A549 (cell line): Measurements from ENCODE around the gene ATP8A1. TPM values are rescaled to one million over a fixed set of nuclear protein-coding genes. Genes with fewer than 3 reads are reported as not detected.

Experiments
- ATAC-seq, 2 experiments: fragments of 200-7000 bp in 1 of 2; fragments of >200 bp in 1 of 2; cut with Nextera tagmentation in 1 of 2; cut with Tn5 transposase in 1 of 2; 3 replicates each; pipeline versions ENCODE4 v1.8.0 to v1.9.1; 2018 to 2020; ENCODE audit warnings: mild to moderate bottlenecking in 1 of 2, moderate library complexity in 1 of 2
- CTCF ChIA-PET: fragments of 300-600 bp; sonication (Branson Sonifier 250); formaldehyde crosslinking; extraction: SDS; loops from one replicate; lab custom pipeline; 2021; ENCODE audit warnings: antibody characterized with exemption, inconsistent platforms; lab: Yijun Ruan, JAX
- POLR2A ChIA-PET: fragments of 350-600 bp; formaldehyde crosslinking; extraction: SDS; loops from one replicate; lab custom pipeline; 2021; ENCODE audit warnings: antibody characterized with exemption, inconsistent platforms; lab: Yijun Ruan, JAX
- DNase-seq, 2 experiments: peaks; one replicate each; pipeline versions ENCODE4 v3.0.0 to v3.0.0-alpha.2; 2011 to 2016; ENCODE audit warnings: low read depth in 1 of 2, low spot score in 1 of 2
- FAIRE-seq: peaks from 2 replicates; lab custom pipeline; 2011; peaks lifted over from hg19 to GRCh38; lab: Jason Lieb, UNC
- H3K27ac ChIP-seq, 2 experiments: fragments of >200 bp; sonication (Bioruptor Twin); formaldehyde crosslinking; 3 replicates each; pipeline ENCODE4 v1.5.1; 2016 to 2017
- H3K4me1 ChIP-seq: fragments of >200 bp; sonication (Bioruptor Twin); formaldehyde crosslinking; 3 replicates; pipeline ENCODE4 v1.6.1; 2016
- H3K4me2 ChIP-seq: fragments of >200 bp; sonication (Bioruptor Twin); formaldehyde crosslinking; 3 replicates; pipeline ENCODE4 v1.6.1; 2016
- H3K4me3 ChIP-seq: fragments of >200 bp; sonication (Bioruptor Twin); formaldehyde crosslinking; 3 replicates; pipeline ENCODE4 v1.5.1; 2016
- H3K9me3 ChIP-seq: fragments of >200 bp; sonication (Bioruptor Twin); formaldehyde crosslinking; 3 replicates; pipeline ENCODE4 v1.6.1; 2016
- BHLHE40 ChIP-seq: IDR thresholded peaks from 2 replicates; pipeline ENCODE4 v1.6.1; 2012; ENCODE audit warnings: low read depth, low read length, inconsistent platforms
- CBX2 ChIP-seq: fragments of 200-600 bp; sonication (generic); IDR thresholded peaks from 2 replicates; pipeline ENCODE4 v1.6.1; 2016; ENCODE audit warnings: low read depth, mild to moderate bottlenecking, borderline replicate concordance
- CBX8 ChIP-seq: fragments of 200-600 bp; sonication (generic); IDR thresholded peaks from 2 replicates; pipeline ENCODE4 v1.6.1; 2016
- CEBPB ChIP-seq, 2 experiments: fragments of >200 bp in 1 of 2; sonication (Bioruptor Twin) in 1 of 2; formaldehyde crosslinking in 1 of 2; IDR thresholded peaks; 2 replicates each; pipeline ENCODE4 v1.6.1; 2012 to 2016
- EHF ChIP-seq: fragments of 250-450 bp; sonication (Bioruptor Pico); IDR thresholded peaks from 2 replicates; pipeline ENCODE4 v1.5.0; 2020; ENCODE audit warnings: mild to moderate bottlenecking
- EHMT2 ChIP-seq: fragments of 200-600 bp; sonication (generic); IDR thresholded peaks from 2 replicates; pipeline ENCODE4 v1.6.1; 2016; ENCODE audit warnings: antibody characterized with exemption, low read depth, mild to moderate bottlenecking, moderate library complexity
- FOSB ChIP-seq: fragments of 250-450 bp; sonication (Bioruptor Pico); IDR thresholded peaks from 2 replicates; pipeline ENCODE4 v1.5.0; 2020; ENCODE audit warnings: mild to moderate bottlenecking, moderate library complexity
- FOSL2 ChIP-seq, 2 experiments: fragments of 450-650 bp in 1 of 2; fragments of >200 bp in 1 of 2; sonication (Bioruptor Twin) in 1 of 2; formaldehyde crosslinking; IDR thresholded peaks; 2 replicates each; pipeline versions ENCODE4 v1.5.0 to v1.6.1; 2016 to 2020; ENCODE audit warnings: mild to moderate bottlenecking in 1 of 2, moderate library complexity in 1 of 2
- FOXS1 ChIP-seq: fragments of 250-450 bp; sonication (Bioruptor Pico); IDR thresholded peaks from 2 replicates; pipeline ENCODE4 v1.5.0; 2020; ENCODE audit warnings: mild to moderate bottlenecking, moderate library complexity
- GATA3 ChIP-seq: IDR thresholded peaks from 2 replicates; pipeline ENCODE4 v1.6.1; 2012; ENCODE audit warnings: borderline replicate concordance
- HEYL ChIP-seq: fragments of 250-450 bp; sonication (Bioruptor Pico); IDR thresholded peaks from 2 replicates; pipeline ENCODE4 v1.8.0; 2021; ENCODE audit warnings: mild to moderate bottlenecking, moderate library complexity
- JUN ChIP-seq, 2 experiments: fragments of >200 bp; sonication (Bioruptor Twin); formaldehyde crosslinking; IDR thresholded peaks; 2 replicates in 1 of 2; 3 replicates in 1 of 2; pipeline ENCODE4 v1.6.1; 2016 to 2017
- KDM1A ChIP-seq: fragments of 200-600 bp; sonication (generic); IDR thresholded peaks from 2 replicates; pipeline ENCODE4 v1.6.1; 2016; ENCODE audit warnings: low read depth, mild to moderate bottlenecking
- MYC ChIP-seq: IDR thresholded peaks from 2 replicates; pipeline ENCODE4 v1.6.1; 2012; ENCODE audit warnings: mild to moderate bottlenecking, inconsistent platforms, low read length, improper control_type of control experiment, borderline replicate concordance
- NFE2L2 ChIP-seq: fragments of 150-350 bp; conservative IDR thresholded peaks from 2 replicates; pipeline ENCODE4 v1.6.1; 2014; ENCODE audit warnings: low read length
- PHF8 ChIP-seq: fragments of 200-600 bp; sonication (generic); IDR thresholded peaks from 2 replicates; pipeline ENCODE4 v1.6.1; 2016; ENCODE audit warnings: low read depth, mild to moderate bottlenecking, antibody characterized with exemption, moderate library complexity, borderline replicate concordance
- RAD21 ChIP-seq, 2 experiments: fragments of >200 bp in 1 of 2; sonication (Bioruptor Twin) in 1 of 2; formaldehyde crosslinking in 1 of 2; IDR thresholded peaks in 1 of 2; conservative IDR thresholded peaks in 1 of 2; 2 replicates in 1 of 2; 3 replicates in 1 of 2; pipeline ENCODE4 v1.6.1; 2012 to 2018; ENCODE audit warnings: inconsistent platforms in 1 of 2
- RCOR1 ChIP-seq: fragments of 150-350 bp; IDR thresholded peaks from 2 replicates; pipeline ENCODE4 v1.6.1; 2014; ENCODE audit warnings: antibody characterized with exemption, low read length, low read depth
- REST ChIP-seq: fragments of 200-600 bp; sonication (generic); IDR thresholded peaks from 2 replicates; pipeline ENCODE4 v1.6.1; 2016; ENCODE audit warnings: antibody characterized with exemption, mild to moderate bottlenecking, moderate library complexity
- RFX5 ChIP-seq: fragments of 450-650 bp; IDR thresholded peaks from 2 replicates; pipeline ENCODE4 v1.7.1; 2014; ENCODE audit warnings: antibody characterized with exemption, mild to moderate bottlenecking, moderate library complexity
- SMC3 ChIP-seq: fragments of >200 bp; sonication (Bioruptor Twin); formaldehyde crosslinking; IDR thresholded peaks from 3 replicates; pipeline ENCODE4 v1.6.1; 2018; ENCODE audit warnings: inconsistent platforms
- TFCP2L1 ChIP-seq: fragments of 250-450 bp; sonication (Bioruptor Pico); IDR thresholded peaks from 2 replicates; pipeline ENCODE4 v1.5.0; 2021; ENCODE audit warnings: mild to moderate bottlenecking
- ZFP36 ChIP-seq: fragments of 450-650 bp; IDR thresholded peaks from 2 replicates; pipeline ENCODE4 v1.6.1; 2014; ENCODE audit warnings: borderline replicate concordance; ENCODE audit not compliant: partially characterized antibody
- WGBS: methylation state at CpG from one replicate; pipeline ENCODE4 v1.1.6; 2017; ENCODE audit errors: missing lambda C conversion rate; 5-methylcytosine and 5-hydroxymethylcytosine counted together
- polyA plus RNA-seq, 4 experiments: library from polyadenylated mRNA; depleted of rRNA in 3 of 4; stranded (reverse); fragments of >200 nt; fragmentation: RNase III in 1 of 4; extraction: RNeasy Plus Mini Kit Qiagen cat#74134 plus additional on column Dnase treatment in 1 of 4; gene quantifications; 2 replicates in 3 of 4; 3 replicates in 1 of 4; pipeline ENCODE4 v1.2.3, GENCODE V29; 2011 to 2017
- TF ChIP-seq, protein P1 (sequence below): IDR thresholded peaks from 2 replicates; pipeline ENCODE4 v1.6.1; 2012
- TF ChIP-seq, protein P2 (sequence below): fragments of 450-650 bp; IDR thresholded peaks from 2 replicates; pipeline ENCODE4 v1.6.1; 2014; ENCODE audit warnings: antibody characterized with exemption
- TF ChIP-seq, protein P3 (sequence below): fragments of 250-450 bp; sonication (Bioruptor Pico); IDR thresholded peaks from 2 replicates; pipeline ENCODE4 v1.5.0; 2020; ENCODE audit warnings: low read depth, mild to moderate bottlenecking, moderate library complexity

Gene ATP8A1
- polyA plus RNA-seq, 2 of the 4 experiments (the other 2 are of a cell fraction), result 0.06 to 0.25 TPM

- TF ChIP-seq, protein P1, sequence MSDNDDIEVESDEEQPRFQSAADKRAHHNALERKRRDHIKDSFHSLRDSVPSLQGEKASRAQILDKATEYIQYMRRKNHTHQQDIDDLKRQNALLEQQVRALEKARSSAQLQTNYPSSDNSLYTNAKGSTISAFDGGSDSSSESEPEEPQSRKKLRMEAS, result no peak
Measured at GRCh38 chr4:42428036-42428435, 228.9 kb downstream of the ATP8A1 start (continued).

DNA sequence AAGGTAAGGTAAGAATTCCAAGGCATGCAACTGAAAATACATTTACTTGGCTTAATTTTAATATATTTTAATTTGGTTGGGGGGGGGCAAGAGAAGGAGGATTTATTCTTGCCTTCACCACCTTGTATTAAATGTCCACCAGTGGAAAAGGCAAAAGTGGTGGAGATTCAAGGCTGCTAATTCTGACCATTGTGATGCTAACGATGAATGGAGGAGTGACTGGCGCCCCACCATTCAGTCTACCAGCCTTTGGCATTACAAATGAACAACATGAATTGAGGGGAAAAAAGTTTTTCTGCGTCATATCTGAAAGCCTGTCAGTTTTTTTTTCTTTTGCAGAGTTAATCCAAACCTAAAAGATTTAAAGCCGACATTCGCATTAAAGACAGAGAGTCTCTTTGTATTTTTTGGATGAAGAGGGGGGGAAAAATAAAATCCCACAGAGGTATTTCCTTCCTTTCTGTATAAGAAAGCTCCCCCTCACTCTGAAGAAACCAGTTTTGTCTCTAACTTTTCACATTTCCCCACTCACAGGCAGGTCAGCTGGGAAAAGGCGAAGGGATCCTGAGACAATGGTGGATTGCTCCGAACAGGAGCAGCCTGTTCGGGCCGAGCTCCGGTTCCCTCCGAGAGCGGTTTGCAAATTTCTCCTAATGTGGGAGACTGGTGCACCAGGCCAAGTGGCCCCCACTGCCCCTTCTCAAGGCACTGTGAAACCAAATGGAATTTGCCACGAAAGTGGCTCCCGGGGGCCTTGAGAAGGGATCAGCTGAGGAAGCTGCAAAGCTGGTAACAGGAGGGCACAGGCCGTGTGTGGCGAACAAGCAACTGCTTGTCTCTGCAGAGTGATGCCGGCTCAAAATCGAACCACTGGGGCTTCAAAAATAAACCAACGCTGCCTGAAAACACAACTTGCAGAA, 231.5 kb downstream of the ATP8A1 start:
- no peak overlapping the region for H3K27ac ChIP-seq
- H3K9me3 ChIP-seq, result no peaks in the 10 kb centered on the region
- POLR2A ChIA-PET, result no interaction called here
- 77% methylated on average over 19 of the region's 19 CpGs for WGBS
- H3K4me1 ChIP-seq, result no peaks in the 10 kb centered on the region
- ATAC-seq, result no peak
- H3K4me3 ChIP-seq, result no peak overlapping the region
- CTCF ChIA-PET, result no interaction called here
- DNase-seq, result no peak
- no peak for FAIRE-seq
- H3K4me2 ChIP-seq, result no peak overlapping the region
- TF ChIP-seq EHF, result no peak
- no peak for TF ChIP-seq MYC
- TF ChIP-seq TFCP2L1 (CRISPR knock-in tag), result no peak
- TF ChIP-seq CBX8, result no peak
- no peak for TF ChIP-seq NFE2L2
- TF ChIP-seq RFX5, result no peak
- no peak for TF ChIP-seq FOXS1 (CRISPR knock-in tag)
- TF ChIP-seq PHF8, result no peak
- TF ChIP-seq BHLHE40, result no peak
- no peak for TF ChIP-seq REST

DNA sequence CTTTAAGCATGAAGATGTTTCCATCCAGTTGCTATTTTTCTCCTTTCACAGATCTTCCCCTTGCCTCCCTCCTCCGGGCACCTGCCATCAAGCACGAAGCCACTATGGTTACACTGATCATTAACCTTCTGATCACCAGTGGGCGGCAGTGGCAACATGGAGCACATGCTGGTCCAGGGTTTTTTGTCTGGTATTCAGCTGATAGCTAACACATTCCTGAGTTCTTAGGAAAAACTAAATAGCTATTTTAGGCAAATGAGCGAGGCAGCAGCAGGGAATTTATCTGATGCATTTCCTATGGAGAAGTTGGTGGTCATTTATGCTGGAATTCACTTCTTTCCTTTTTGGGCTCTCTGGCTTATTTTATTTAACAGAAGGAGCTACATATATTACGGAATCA, 236.8 kb downstream of the ATP8A1 start:
- CTCF ChIA-PET, result no interaction called here
- TF ChIP-seq FOSL2 (IDR thresholded peaks at IDR 0.05) (no peak), FOSL2 (CRISPR knock-in tag; IDR thresholded peaks at IDR 0.05) (no peak), FOSB (CRISPR knock-in tag) (no peak), HEYL (CRISPR knock-in tag) (no peak), EHMT2 (no peak), RCOR1 (no peak), CBX8 (no peak), RAD21 (conservative IDR thresholded peaks at IDR 0.05 in 1 of 2, IDR thresholded peaks at IDR 0.05 in 1 of 2) (no peak), ZFP36 (no peak), REST (no peak), JUN (IDR thresholded peaks at IDR 0.05) (no peak), CBX2 (no peak), SMC3 (no peak), CEBPB (IDR thresholded peaks at IDR 0.05) (no peak), KDM1A (no peak), GATA3 (no peak)
- TF ChIP-seq, protein P2, sequence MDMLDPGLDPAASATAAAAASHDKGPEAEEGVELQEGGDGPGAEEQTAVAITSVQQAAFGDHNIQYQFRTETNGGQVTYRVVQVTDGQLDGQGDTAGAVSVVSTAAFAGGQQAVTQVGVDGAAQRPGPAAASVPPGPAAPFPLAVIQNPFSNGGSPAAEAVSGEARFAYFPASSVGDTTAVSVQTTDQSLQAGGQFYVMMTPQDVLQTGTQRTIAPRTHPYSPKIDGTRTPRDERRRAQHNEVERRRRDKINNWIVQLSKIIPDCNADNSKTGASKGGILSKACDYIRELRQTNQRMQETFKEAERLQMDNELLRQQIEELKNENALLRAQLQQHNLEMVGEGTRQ, result no peak
- TF ChIP-seq, protein P3, sequence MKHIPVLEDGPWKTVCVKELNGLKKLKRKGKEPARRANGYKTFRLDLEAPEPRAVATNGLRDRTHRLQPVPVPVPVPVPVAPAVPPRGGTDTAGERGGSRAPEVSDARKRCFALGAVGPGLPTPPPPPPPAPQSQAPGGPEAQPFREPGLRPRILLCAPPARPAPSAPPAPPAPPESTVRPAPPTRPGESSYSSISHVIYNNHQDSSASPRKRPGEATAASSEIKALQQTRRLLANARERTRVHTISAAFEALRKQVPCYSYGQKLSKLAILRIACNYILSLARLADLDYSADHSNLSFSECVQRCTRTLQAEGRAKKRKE (CRISPR knock-in tag), result no peak

More for the DNA sequence above, 236.8 kb downstream of the ATP8A1 start:
- no peak overlapping the region for H3K4me3 ChIP-seq
- no peak overlapping the region for H3K27ac ChIP-seq
- no peak for FAIRE-seq
- H3K9me3 ChIP-seq, result no peaks in the 10 kb centered on the region
- H3K4me2 ChIP-seq, result no peak overlapping the region
- ATAC-seq, result no peak
- no peak for DNase-seq
- POLR2A ChIA-PET, result no interaction called here
- WGBS, result 47% methylated on average over 5 of the region's 5 CpGs
- H3K4me1 ChIP-seq, result no peaks in the 10 kb centered on the region
